ENCODE results near the gene TRANK1. TPM values are rescaled to one million over a fixed set of nuclear protein-coding genes. Genes with fewer than 3 reads are reported as not detected.
"Not testable (repeated sequence)": the region's sequence is repeated elsewhere in the genome, so short reads cannot be mapped to it uniquely, and the experiment has no call there.

The TRANK1 gene
- total and polyA plus RNA-seq, 8 donors: 1.7 to 14.6 (median 3.4) TPM

- ATAC-seq (no peak), DNase-seq (no peak), FAIRE-seq (no peak)
- H3K27me3 ChIP-seq: no peaks in the 10 kb centered on the region
- TF ChIP-seq, protein P1, sequence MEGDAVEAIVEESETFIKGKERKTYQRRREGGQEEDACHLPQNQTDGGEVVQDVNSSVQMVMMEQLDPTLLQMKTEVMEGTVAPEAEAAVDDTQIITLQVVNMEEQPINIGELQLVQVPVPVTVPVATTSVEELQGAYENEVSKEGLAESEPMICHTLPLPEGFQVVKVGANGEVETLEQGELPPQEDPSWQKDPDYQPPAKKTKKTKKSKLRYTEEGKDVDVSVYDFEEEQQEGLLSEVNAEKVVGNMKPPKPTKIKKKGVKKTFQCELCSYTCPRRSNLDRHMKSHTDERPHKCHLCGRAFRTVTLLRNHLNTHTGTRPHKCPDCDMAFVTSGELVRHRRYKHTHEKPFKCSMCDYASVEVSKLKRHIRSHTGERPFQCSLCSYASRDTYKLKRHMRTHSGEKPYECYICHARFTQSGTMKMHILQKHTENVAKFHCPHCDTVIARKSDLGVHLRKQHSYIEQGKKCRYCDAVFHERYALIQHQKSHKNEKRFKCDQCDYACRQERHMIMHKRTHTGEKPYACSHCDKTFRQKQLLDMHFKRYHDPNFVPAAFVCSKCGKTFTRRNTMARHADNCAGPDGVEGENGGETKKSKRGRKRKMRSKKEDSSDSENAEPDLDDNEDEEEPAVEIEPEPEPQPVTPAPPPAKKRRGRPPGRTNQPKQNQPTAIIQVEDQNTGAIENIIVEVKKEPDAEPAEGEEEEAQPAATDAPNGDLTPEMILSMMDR (IDR thresholded peaks at IDR 0.05): no peak
- intact Hi-C loops (cut with DNase I): no loop called here
- H3K36me3 ChIP-seq: no peaks in the 10 kb centered on the region
- no peak overlapping the region for H3K27ac ChIP-seq
- H3K4me1 ChIP-seq: peaks cover 0 to 6% (median 0%) of the 10 kb centered on the region in 3 donors
- no peak overlapping the region for H3K4me3 ChIP-seq
- no peaks in the 10 kb centered on the region for H3K9me3 ChIP-seq
These were observed 54.6 kb downstream of the TRANK1 start for GRCh38 chr3:36890261-36890660.

- intact Hi-C loops (cut with DNase I): no loop called here
- no peak overlapping the region for H3K4me3 ChIP-seq
- H3K27ac ChIP-seq: no peak overlapping the region
- no peaks in the 10 kb centered on the region for H3K27me3 ChIP-seq
- 94 to 97% methylated on average over 4 of the region's 4 CpGs for WGBS, 2 donors
- FAIRE-seq: no peak
- ATAC-seq: no peak
- no peaks in the 10 kb centered on the region for H3K36me3 ChIP-seq
- H3K4me1 ChIP-seq: no peaks in the 10 kb centered on the region
- DNase-seq: no peak
- TF ChIP-seq, protein P1 (IDR thresholded peaks at IDR 0.05): no peak
- no peaks in the 10 kb centered on the region for H3K9me3 ChIP-seq
These were observed 63.1 kb downstream of the TRANK1 start for GRCh38 chr3:36881735-36882134.

- H3K27ac ChIP-seq; H3K27me3 ChIP-seq; intact Hi-C loops (cut with DNase I); H3K9me3 ChIP-seq; H3K4me3 ChIP-seq; FAIRE-seq; H3K4me1 ChIP-seq; DNase-seq; ATAC-seq; H3K36me3 ChIP-seq: not testable (repeated sequence)
- 89 to 90% methylated on average over 1 of the region's 1 CpG for WGBS, 2 donors
These were observed 65.0 kb downstream of the TRANK1 start for GRCh38 chr3:36879842-36880241.

GRCh38 chr3:36877930-36878685 lies 66.7 kb downstream of the TRANK1 start:
- Histone ChIP-seq H3K27ac (no peak overlapping the region), H3K4me3 (no peak overlapping the region), H3K4me1 (no peaks in the 10 kb centered on the region), H3K27me3 (no peaks in the 10 kb centered on the region), H3K9me3 (no peaks in the 10 kb centered on the region), H3K36me3 (no peaks in the 10 kb centered on the region)
- DNase-seq (no peak), ATAC-seq (no peak), FAIRE-seq (no peak)
- TF ChIP-seq, protein P1 (IDR thresholded peaks at IDR 0.05): no peak
- 85 to 86% methylated on average over 9 of the region's 9 CpGs for WGBS, 2 donors
- intact Hi-C loops (cut with DNase I): no loop called here

DNA sequence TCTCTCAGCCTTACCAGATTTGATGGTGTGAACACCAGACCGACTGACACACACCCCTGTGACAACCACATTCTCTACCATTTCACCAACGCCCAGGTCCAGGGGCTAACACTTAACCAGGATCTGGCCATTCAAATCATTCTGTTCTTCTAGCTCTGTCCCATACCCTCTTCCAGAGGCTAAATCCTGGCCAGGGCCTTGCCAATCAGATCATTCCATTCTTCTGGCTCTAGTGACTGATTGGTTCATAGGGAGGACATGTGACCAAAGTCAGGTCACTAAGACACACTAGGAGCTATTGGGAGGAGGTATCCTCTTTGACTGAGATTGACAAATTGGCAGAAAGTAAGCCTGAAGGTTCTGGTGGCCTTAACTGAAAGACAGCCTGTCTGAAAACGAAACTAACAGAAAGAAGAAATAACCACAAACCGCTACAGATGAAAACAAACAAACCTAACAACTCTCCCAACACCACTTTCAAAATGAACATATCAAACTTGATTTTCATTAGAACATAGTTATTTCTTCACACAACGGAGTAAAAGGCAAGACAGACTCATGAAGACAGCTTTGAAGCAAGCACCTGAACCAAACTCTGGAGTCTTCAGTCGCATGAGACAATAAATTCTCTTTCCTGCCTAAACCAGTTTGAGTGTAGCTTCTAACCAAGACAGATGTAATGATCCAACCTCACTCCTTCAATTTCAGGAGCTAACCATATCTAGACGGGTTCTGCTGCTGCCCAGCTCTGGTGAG lies 68.5 kb downstream of the TRANK1 start:
- FAIRE-seq (no peak), DNase-seq (no peak), ATAC-seq (peak in 2 of 4 donors; percentile 23 to 36)
- TF ChIP-seq, protein P1 (IDR thresholded peaks at IDR 0.05): no peak
- WGBS, 2 donors: 81 to 84% methylated on average over 7 of the region's 7 CpGs
- Histone ChIP-seq H3K4me1 (no peaks in the 10 kb centered on the region), H3K9me3 (no peaks in the 10 kb centered on the region), H3K27me3 (no peaks in the 10 kb centered on the region), H3K27ac (peak overlapping the region in 1 of 4 donors; percentile 6), H3K36me3 (no peaks in the 10 kb centered on the region), H3K4me3 (no peak overlapping the region)
- intact Hi-C loops (cut with DNase I): no loop called here
